Ovary (tissue), 9 donors: ENCODE results near the gene CYP4F11. TPM values are rescaled to one million over a fixed set of nuclear protein-coding genes. Genes with fewer than 3 reads are reported as not detected.

ENCODE experiments used
- DNase-seq, 5 donors: peaks; one replicate each; pipeline ENCODE4 v3.0.0-alpha.2; 2019 to 2020
- H3K27ac ChIP-seq, 2 donors: fragments of 200-600 bp; one replicate each; pipeline versions ENCODE4 v1.5.1 to v1.8.0; 2019 to 2022
- H3K27me3 ChIP-seq: fragments of 200-600 bp; one replicate; pipeline ENCODE4 v1.8.0; 2022
- H3K36me3 ChIP-seq: fragments of 200-600 bp; sonication (generic); one replicate; pipeline ENCODE4 v1.5.1; 2019
- H3K4me1 ChIP-seq: one replicate; pipeline ENCODE4 v1.8.1; 2013; ENCODE audit warnings: mild to moderate bottlenecking, moderate library complexity; ENCODE audit not compliant: insufficient read depth
- H3K4me3 ChIP-seq: fragments of 200-600 bp; sonication (generic); one replicate; pipeline ENCODE4 v1.5.1; 2017
- H3K9me3 ChIP-seq, 2 donors: fragments of 200-600 bp in 1 of 2; sonication (generic) in 1 of 2; one replicate each; pipeline versions ENCODE4 v1.5.1 to v1.8.1; 2013 to 2019; ENCODE audit warnings: mild to moderate bottlenecking in 1 of 2, moderate library complexity in 1 of 2
- EP300 ChIP-seq: sonication (generic); formaldehyde crosslinking; IDR thresholded peaks from one replicate; pipeline ENCODE4 v1.6.1; 2017; ENCODE audit warnings: antibody characterized with exemption
- POLR2A ChIP-seq: fragments of 450-650 bp; IDR thresholded peaks from one replicate; pipeline ENCODE4 v1.6.1; 2017; ENCODE audit warnings: antibody characterized with exemption, mild to moderate bottlenecking, moderate library complexity
- WGBS, 3 donors: extraction: QIAGEN DNeasy Blood & Tissue Kit in 1 of 3; methylation state at CpG; one replicate each; pipeline versions ENCODE4 v1.1.5 to v1.1.7; 2013 to 2017; 5-methylcytosine and 5-hydroxymethylcytosine counted together
- intact Hi-C, 4 donors: fragments of 100-400 bp; cut with DNase I; formaldehyde crosslinking; loops; one replicate each; pipeline versions ENCODE4 v1.11.0 to v1.15.1; 2022 to 2023
- polyA plus RNA-seq, 2 donors: library from polyadenylated mRNA; stranded (reverse); fragments of 200-250 nt in 1 of 2; fragments of 350-450 nt in 1 of 2; fragmentation: Illumina TruSeq in 1 of 2; extraction: RNeasy Lipid Tissue Mini Kit (QIAGEN cat#74804) in 1 of 2; gene quantifications; one replicate each; pipeline ENCODE4 v1.2.3, GENCODE V29; 2013 to 2014
- total RNA-seq, 7 donors: library from RNA; depleted of rRNA in 2 of 7; stranded (reverse); fragments of >200 nt in 2 of 7; fragmentation: NEBNext Ultra II Directional in 3 of 7; extraction: Animal tissue kit (Norgen Biotek cat#: 25700) in 3 of 7; gene quantifications; one replicate each; pipeline versions ENCODE4 v1.1.0 to v1.2.4, GENCODE V29; 2016 to 2023
- TF ChIP-seq, protein P1 (sequence below), 3 donors: fragments of 450-650 bp in 2 of 3; fragments of 200-600 bp in 1 of 3; IDR thresholded peaks; one replicate each; pipeline versions ENCODE4 v1.5.1 to v1.8.0; 2016 to 2022; ENCODE audit warnings: antibody characterized with exemption in 3 of 3, mild to moderate bottlenecking in 1 of 3
- donor health status: DM: no; HTN: no; CAD: no; lungs with moderate emphysema.
- donor health status: DM: no; HTN: no; CAD: no.
- donor health status: Bipolar disorder and iron deficiency.
- donor health status: DM: yes; HTN: yes; CAD: no.
- donor health status: DM: no; HTN: no; CAD: no.
- donor health status: DM: yes; HTN: yes; CAD: no.

The CYP4F11 gene
- total and polyA plus RNA-seq, 9 donors, result 0.13 to 1.3 (median 0.26) TPM; not detected in 1

DNA sequence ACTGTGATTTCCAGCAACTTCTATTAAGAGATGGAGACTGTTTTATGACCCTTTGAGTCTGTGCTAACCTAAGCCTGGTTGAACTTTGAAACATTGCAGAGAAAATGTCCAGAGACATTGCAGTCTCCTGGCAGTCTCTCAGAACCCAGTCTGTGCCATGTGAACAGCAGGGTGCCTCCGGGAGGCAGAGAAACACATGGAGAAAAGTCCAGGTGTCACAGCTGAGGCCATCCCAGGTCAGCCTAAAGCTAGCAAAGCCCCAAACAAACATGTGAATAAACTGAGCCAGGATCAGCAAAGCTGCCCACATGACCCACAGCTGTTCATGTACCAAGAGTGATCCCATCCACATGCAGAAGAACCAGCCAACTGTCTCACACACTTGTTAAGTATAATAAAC is 7.8 kb downstream of the CYP4F11 start:
- Histone ChIP-seq H3K4me3 (no peak overlapping the region), H3K36me3 (no peaks in the 10 kb centered on the region), H3K9me3 (peaks cover 0 to 5% of the 10 kb centered on the region in 2 donors), H3K27me3 (no peaks in the 10 kb centered on the region), H3K4me1 (no peaks in the 10 kb centered on the region), H3K27ac (no peak overlapping the region)
- intact Hi-C loops, result no loop called here
- no peak for DNase-seq
- TF ChIP-seq POLR2A (no peak), EP300 (no peak)
- TF ChIP-seq, protein P1, sequence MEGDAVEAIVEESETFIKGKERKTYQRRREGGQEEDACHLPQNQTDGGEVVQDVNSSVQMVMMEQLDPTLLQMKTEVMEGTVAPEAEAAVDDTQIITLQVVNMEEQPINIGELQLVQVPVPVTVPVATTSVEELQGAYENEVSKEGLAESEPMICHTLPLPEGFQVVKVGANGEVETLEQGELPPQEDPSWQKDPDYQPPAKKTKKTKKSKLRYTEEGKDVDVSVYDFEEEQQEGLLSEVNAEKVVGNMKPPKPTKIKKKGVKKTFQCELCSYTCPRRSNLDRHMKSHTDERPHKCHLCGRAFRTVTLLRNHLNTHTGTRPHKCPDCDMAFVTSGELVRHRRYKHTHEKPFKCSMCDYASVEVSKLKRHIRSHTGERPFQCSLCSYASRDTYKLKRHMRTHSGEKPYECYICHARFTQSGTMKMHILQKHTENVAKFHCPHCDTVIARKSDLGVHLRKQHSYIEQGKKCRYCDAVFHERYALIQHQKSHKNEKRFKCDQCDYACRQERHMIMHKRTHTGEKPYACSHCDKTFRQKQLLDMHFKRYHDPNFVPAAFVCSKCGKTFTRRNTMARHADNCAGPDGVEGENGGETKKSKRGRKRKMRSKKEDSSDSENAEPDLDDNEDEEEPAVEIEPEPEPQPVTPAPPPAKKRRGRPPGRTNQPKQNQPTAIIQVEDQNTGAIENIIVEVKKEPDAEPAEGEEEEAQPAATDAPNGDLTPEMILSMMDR (IDR thresholded peaks at IDR 0.05), result no peak
- 0 to 35% (median 0%) methylated on average over 1 of the region's 1 CpG for WGBS, 3 donors

DNA sequence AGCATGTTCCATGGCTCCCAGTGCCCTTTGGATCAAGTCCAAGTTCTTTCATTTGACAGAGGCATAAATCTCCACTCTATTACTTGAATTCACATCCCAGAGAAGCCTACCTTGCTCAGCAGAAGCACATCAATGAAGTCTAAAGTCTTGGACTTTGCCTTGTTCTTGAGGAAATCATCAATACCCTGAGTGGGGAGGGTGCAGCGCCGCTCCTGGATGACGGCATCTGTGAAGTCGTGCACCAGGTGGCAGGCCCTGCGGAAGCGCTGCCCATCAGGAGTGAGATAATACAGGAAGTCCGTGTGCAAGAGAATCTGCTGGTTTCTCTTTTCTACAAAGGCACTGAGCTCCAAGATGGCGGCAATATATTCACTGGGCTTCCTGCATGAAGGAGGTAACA is 10.6 kb downstream of the CYP4F11 start:
- Histone ChIP-seq H3K4me1 (no peaks in the 10 kb centered on the region), H3K36me3 (no peaks in the 10 kb centered on the region), H3K27ac (no peak overlapping the region), H3K27me3 (no peaks in the 10 kb centered on the region), H3K9me3 (peaks cover 0 to 5% of the 10 kb centered on the region in 2 donors), H3K4me3 (no peak overlapping the region)
- DNase-seq, result no peak
- WGBS, 3 donors, result 74 to 80% (median 79%) methylated on average over 8 of the region's 8 CpGs
- intact Hi-C loops, result no loop called here
- TF ChIP-seq, protein P1 (IDR thresholded peaks at IDR 0.05), result no peak
- TF ChIP-seq EP300 (no peak), POLR2A (no peak)

DNA sequence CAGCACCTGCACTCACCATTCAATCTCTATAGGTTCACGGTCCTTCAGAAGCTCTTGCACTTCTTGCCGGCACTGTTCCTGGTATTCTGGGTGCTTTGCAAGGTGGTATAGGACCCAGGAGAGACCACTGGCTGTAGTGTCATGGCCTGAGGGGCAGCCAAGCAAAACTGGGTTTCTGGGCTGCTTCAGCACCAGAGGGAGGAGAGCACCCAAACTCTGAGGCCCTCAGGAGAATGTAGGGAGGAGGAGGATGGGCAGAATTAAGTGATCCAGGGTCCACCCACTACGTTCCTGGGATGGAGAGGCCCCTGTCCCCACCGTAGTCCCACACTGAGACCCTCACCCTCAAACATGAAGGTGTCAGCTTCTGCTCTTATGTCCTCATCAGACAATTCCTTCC is 12.3 kb downstream of the CYP4F11 start:
- H3K27me3 ChIP-seq, result no peaks in the 10 kb centered on the region
- DNase-seq, result no peak
- intact Hi-C loops, result no loop called here
- H3K36me3 ChIP-seq, result no peaks in the 10 kb centered on the region
- TF ChIP-seq, protein P1 (IDR thresholded peaks at IDR 0.05), result no peak
- TF ChIP-seq POLR2A (no peak), EP300 (no peak)
- H3K27ac ChIP-seq, result no peak overlapping the region
- no peaks in the 10 kb centered on the region for H3K4me1 ChIP-seq
- H3K4me3 ChIP-seq, result no peak overlapping the region
- 39 to 59% (median 53%) methylated on average over 4 of the region's 4 CpGs for WGBS, 3 donors
- peaks cover 0 to under 1% of the 10 kb centered on the region in 2 donors for H3K9me3 ChIP-seq

DNA sequence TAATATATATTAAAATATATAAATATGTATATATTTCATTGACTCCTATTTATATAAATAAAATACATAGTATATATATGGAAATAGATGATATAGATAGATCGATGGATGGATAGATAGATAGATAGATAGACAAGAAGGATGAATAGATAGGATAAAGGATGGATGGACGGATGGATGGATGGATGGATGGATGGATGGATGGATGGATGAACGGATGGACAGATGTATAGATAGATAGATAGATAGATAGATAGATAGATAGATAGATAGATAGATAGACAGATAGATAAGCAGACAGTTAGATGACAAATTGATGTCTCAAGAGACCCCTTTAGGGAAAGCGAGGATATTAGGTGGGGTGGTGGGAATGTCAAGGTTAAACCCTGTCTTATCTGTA is 15.1 kb downstream of the CYP4F11 start:
- Histone ChIP-seq H3K4me3 (no peak overlapping the region), H3K9me3 (no peaks in the 10 kb centered on the region), H3K36me3 (no peaks in the 10 kb centered on the region), H3K27ac (no peak overlapping the region), H3K27me3 (no peaks in the 10 kb centered on the region), H3K4me1 (no peaks in the 10 kb centered on the region)
- intact Hi-C loops, result no loop called here
- DNase-seq, result no peak
- TF ChIP-seq EP300 (no peak), POLR2A (no peak)
- TF ChIP-seq, protein P1 (IDR thresholded peaks at IDR 0.05), result no peak
- 70 to 82% (median 72%) methylated on average over 4 of the region's 4 CpGs for WGBS, 3 donors

DNA sequence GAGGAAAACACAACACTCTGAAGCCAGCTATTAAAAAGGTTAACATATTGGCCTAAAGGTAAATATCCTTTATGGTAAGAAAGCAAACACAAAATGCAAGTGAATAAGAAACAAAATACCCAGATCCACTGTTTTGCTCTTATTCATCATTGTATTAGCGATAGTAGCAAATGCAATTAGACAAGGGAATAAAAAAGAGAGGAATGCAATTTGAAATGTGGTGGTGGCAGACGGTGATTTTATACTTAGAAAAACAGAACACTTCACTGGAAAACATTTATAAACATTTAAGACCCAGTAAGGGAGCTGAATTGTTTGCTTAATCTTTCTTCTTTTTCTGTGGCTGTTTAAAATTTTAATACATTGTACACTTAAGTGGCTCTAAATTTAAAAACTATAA is 19.2 kb downstream of the CYP4F11 start:
- TF ChIP-seq, protein P1 (IDR thresholded peaks at IDR 0.05), result no peak
- TF ChIP-seq EP300 (no peak), POLR2A (no peak)
- intact Hi-C loops, result no loop called here
- 91 to 93% (median 92%) methylated on average over 2 of the region's 2 CpGs for WGBS, 3 donors
- Histone ChIP-seq H3K4me1 (no peaks in the 10 kb centered on the region), H3K27ac (no peak overlapping the region), H3K4me3 (no peak overlapping the region), H3K36me3 (no peaks in the 10 kb centered on the region), H3K27me3 (no peaks in the 10 kb centered on the region), H3K9me3 (no peaks in the 10 kb centered on the region)
- DNase-seq, result no peak
